H1 (cell line): ENCODE measurements around the gene CENPC. TPM values are rescaled to one million over a fixed set of nuclear protein-coding genes. Genes with fewer than 3 reads are reported as not detected.

Experiments
- CTCF ChIA-PET: fragments of 300-600 bp; sonication (Branson Sonifier 250); formaldehyde crosslinking; loops from one replicate; lab custom pipeline; 2021; ENCODE audit not compliant: partially characterized antibody; lab: Charles Lee
- POLR2A ChIA-PET: fragments of 300-600 bp; sonication (Branson Sonifier 250); formaldehyde crosslinking; loops from one replicate; lab custom pipeline; 2021; ENCODE audit warnings: inconsistent platforms; ENCODE audit not compliant: partially characterized antibody; lab: Charles Lee
- DNase-seq, 2 experiments: peaks; one replicate each; pipeline versions ENCODE4 v3.0.0 to v3.0.0-alpha.2; 2010 to 2022; ENCODE audit warnings: low spot score in 2 of 2, low read depth in 1 of 2, mixed read lengths in 1 of 2
- FAIRE-seq: peaks from 2 replicates; lab custom pipeline; 2011; peaks lifted over from hg19 to GRCh38; lab: Jason Lieb, UNC
- H2AFZ ChIP-seq: 2 replicates; pipeline ENCODE4 v1.8.1; 2012; ENCODE audit warnings: low read length, inconsistent platforms
- H2AK5ac ChIP-seq: 2 replicates; pipeline ENCODE4 v1.6.1; 2013; ENCODE audit warnings: low read depth, low read length
- H2BK120ac ChIP-seq: replicated peaks from 2 replicates; pipeline ENCODE3; 2013; ENCODE audit warnings: low read depth, low read length, inconsistent platforms
- H2BK12ac ChIP-seq: 2 replicates; pipeline ENCODE4 v1.6.1; 2013; ENCODE audit warnings: low read depth, low read length
- H2BK15ac ChIP-seq: 2 replicates; pipeline ENCODE4 v1.6.1; 2013; ENCODE audit warnings: low read length
- H2BK20ac ChIP-seq: 2 replicates; pipeline ENCODE4 v1.6.1; 2013; ENCODE audit warnings: low read length
- H2BK5ac ChIP-seq: 2 replicates; pipeline ENCODE4 v1.6.1; 2013; ENCODE audit warnings: low read depth, low read length
- H3K14ac ChIP-seq: 2 replicates; pipeline ENCODE4 v1.6.1; 2013; ENCODE audit warnings: inconsistent platforms; ENCODE audit not compliant: insufficient read length
- H3K18ac ChIP-seq: 2 replicates; pipeline ENCODE4 v1.6.1; 2013; ENCODE audit warnings: low read length; ENCODE audit errors: extremely low read depth
- H3K23ac ChIP-seq: 2 replicates; pipeline ENCODE4 v1.6.1; 2013; ENCODE audit warnings: inconsistent platforms; ENCODE audit not compliant: insufficient read length
- H3K23me2 ChIP-seq: 2 replicates; pipeline ENCODE4 v1.6.1; 2013; ENCODE audit warnings: low read depth, low read length
- H3K27ac ChIP-seq: 2 replicates; pipeline ENCODE4 v1.6.1; 2011; ENCODE audit warnings: low read depth, low read length, inconsistent platforms
- H3K27me3 ChIP-seq, 4 experiments: replicated peaks in 1 of 4; 1 replicate in 1 of 4; 2 replicates in 3 of 4; pipeline versions ENCODE4 v1.6.1 to v1.8.1; 2011 to 2013; ENCODE audit warnings: low read length in 3 of 4, mild to moderate bottlenecking in 3 of 4, inconsistent platforms in 2 of 4, mixed read lengths in 2 of 4, moderate library complexity in 1 of 4; ENCODE audit not compliant: control insufficient read depth in 3 of 4, insufficient read depth in 3 of 4; ENCODE audit errors: extremely low read depth in 1 of 4
- H3K36me3 ChIP-seq, 4 experiments: 2 replicates each; pipeline versions ENCODE4 v1.6.1 to v1.8.1; 2011 to 2013; ENCODE audit warnings: mild to moderate bottlenecking in 4 of 4, low read length in 3 of 4, moderate library complexity in 2 of 4, control low read depth in 1 of 4, inconsistent platforms in 1 of 4; ENCODE audit not compliant: insufficient read depth in 4 of 4, control insufficient read depth in 2 of 4
- H3K4ac ChIP-seq: replicated peaks from 2 replicates; pipeline ENCODE3; 2013; ENCODE audit warnings: low read length, low read depth, mixed read lengths, inconsistent platforms; ENCODE audit not compliant: insufficient read length
- H3K4me1 ChIP-seq, 4 experiments: replicated peaks in 1 of 4; 1 replicate in 1 of 4; 2 replicates in 3 of 4; pipeline versions ENCODE4 v1.6.1 to v1.8.1; 2011 to 2013; ENCODE audit warnings: low read length in 3 of 4, inconsistent platforms in 2 of 4, mixed read lengths in 1 of 4; ENCODE audit not compliant: insufficient read depth in 4 of 4, control insufficient read depth in 3 of 4
- H3K4me2 ChIP-seq, 2 experiments: 2 replicates each; pipeline versions ENCODE4 v1.6.1 to v1.8.1; 2011 to 2013; ENCODE audit warnings: low read depth in 2 of 2, low read length in 2 of 2, control low read depth in 1 of 2, inconsistent platforms in 1 of 2, mild to moderate bottlenecking in 1 of 2; ENCODE audit not compliant: insufficient read depth in 1 of 2
- H3K4me3 ChIP-seq, 4 experiments: fragments of 200-600, 300-600 bp in 1 of 4; sonication (generic), shearing (Covaris generic), sonication (Bioruptor Twin) in 1 of 4; 2 replicates each; pipeline versions ENCODE4 v1.5.1 to v1.8.1; 2011 to 2016; ENCODE audit warnings: low read length in 4 of 4, low read depth in 3 of 4, control low read depth in 2 of 4, inconsistent platforms in 2 of 4, mild to moderate bottlenecking in 2 of 4, mixed read lengths in 1 of 4, moderate library complexity in 1 of 4; ENCODE audit not compliant: insufficient read depth in 2 of 4; ENCODE audit errors: extremely low read depth in 1 of 4
- H3K56ac ChIP-seq: replicated peaks from 2 replicates; pipeline ENCODE3; 2013; ENCODE audit warnings: low read depth, mild to moderate bottlenecking, mixed read lengths, low read length, inconsistent platforms; ENCODE audit not compliant: insufficient read length
- H3K79me1 ChIP-seq: 2 replicates; pipeline ENCODE4 v1.6.1; 2013; ENCODE audit warnings: low read depth, low read length, control low read depth
- H3K79me2 ChIP-seq, 2 experiments: 2 replicates each; pipeline versions ENCODE4 v1.6.1 to v1.8.1; 2012 to 2013; ENCODE audit warnings: low read length in 2 of 2, mild to moderate bottlenecking in 2 of 2, inconsistent platforms in 1 of 2; ENCODE audit not compliant: insufficient read depth in 2 of 2, control insufficient read depth in 1 of 2
- H3K9ac ChIP-seq, 4 experiments: replicated peaks in 1 of 4; 1 replicate in 1 of 4; 2 replicates in 3 of 4; pipeline versions ENCODE4 v1.6.1 to v1.8.1; 2011 to 2013; ENCODE audit warnings: low read depth in 3 of 4, low read length in 3 of 4, control low read depth in 2 of 4, mild to moderate bottlenecking in 2 of 4, moderate library complexity in 2 of 4, inconsistent platforms in 1 of 4; ENCODE audit errors: extremely low read depth in 1 of 4
- H3K9me3 ChIP-seq, 2 experiments: 2 replicates each; pipeline versions ENCODE4 v1.6.1 to v1.8.1; 2012 to 2013; ENCODE audit warnings: mild to moderate bottlenecking in 2 of 2, moderate library complexity in 2 of 2, control low read depth in 1 of 2, inconsistent platforms in 1 of 2, low read depth in 1 of 2, low read length in 1 of 2, mixed read lengths in 1 of 2; ENCODE audit not compliant: insufficient read depth in 2 of 2
- H4K20me1 ChIP-seq, 2 experiments: replicated peaks in 1 of 2; 2 replicates each; pipeline versions ENCODE3 to v1.8.1; 2011 to 2013; ENCODE audit warnings: inconsistent platforms in 2 of 2, low read length in 2 of 2, mild to moderate bottlenecking in 1 of 2; ENCODE audit not compliant: insufficient read depth in 2 of 2, control insufficient read depth in 1 of 2
- H4K5ac ChIP-seq: 2 replicates; pipeline ENCODE4 v1.6.1; 2013; ENCODE audit warnings: low read length, low read depth, mixed read lengths, inconsistent platforms; ENCODE audit not compliant: insufficient read length
- H4K8ac ChIP-seq: 2 replicates; pipeline ENCODE4 v1.8.0; 2013; ENCODE audit warnings: mild to moderate bottlenecking, moderate library complexity, low read length, inconsistent platforms; ENCODE audit not compliant: insufficient read depth; ENCODE audit errors: extremely low read depth
- H4K91ac ChIP-seq: replicated peaks from 2 replicates; pipeline ENCODE3; 2013; ENCODE audit warnings: low read length, mixed read lengths, inconsistent platforms; ENCODE audit not compliant: insufficient read length
- POLR2A ChIP-seq, 2 experiments: IDR thresholded peaks; 1 replicate in 1 of 2; 2 replicates in 1 of 2; pipeline ENCODE4 v1.6.1; 2011; ENCODE audit warnings: low read depth in 2 of 2, low read length in 2 of 2, mild to moderate bottlenecking in 2 of 2; ENCODE audit errors: control extremely low read depth in 1 of 2
- SUZ12 ChIP-seq: fragments of 200-600 bp; sonication (generic); IDR thresholded peaks from 2 replicates; pipeline ENCODE4 v1.6.1; 2012; ENCODE audit warnings: mild to moderate bottlenecking, inconsistent platforms, low read length, moderate library complexity, mixed read lengths
- WGBS, 2 experiments: shearing (Covaris generic) in 1 of 2; methylation state at CpG; one replicate each; pipeline versions ENCODE4 v1.1.6 to v1.1.7; 2013 to 2015; ENCODE audit warnings: low lambda C conversion rate in 2 of 2, mixed read lengths in 2 of 2, inconsistent platforms in 1 of 2, low coverage in 1 of 2, missing lambda C conversion rate in 1 of 2; ENCODE audit not compliant: insufficient replicate concordance in 2 of 2, insufficient coverage in 1 of 2, insufficient read length in 1 of 2; ENCODE audit errors: extremely low coverage in 1 of 2, missing lambda C conversion rate in 1 of 2; 5-methylcytosine and 5-hydroxymethylcytosine counted together
- polyA plus RNA-seq, 7 experiments: library from polyadenylated mRNA; depleted of rRNA in 3 of 7; stranded (reverse) in 5 of 7; unstranded in 2 of 7; fragments of >200 nt in 5 of 7; fragments of 200-250 nt in 2 of 7; gene quantifications; 1 replicate in 5 of 7; 2 replicates in 1 of 7; 4 replicates in 1 of 7; pipeline versions ENCODE4 v1.2.1 to v1.2.3, GENCODE V29; 2011 to 2013; ENCODE audit warnings: missing spikeins in 2 of 7, mixed read lengths in 2 of 7
- total RNA-seq: library from RNA; stranded (reverse); fragmentation: NEBNext Ultra II Directional; extraction: Animal tissue kit (Norgen Biotek cat#: 25700); gene quantifications from 2 replicates; pipeline ENCODE4 v1.2.1, GENCODE V29; 2021

Gene CENPC
- total and polyA plus RNA-seq, 2 of the 8 experiments (the other 6 are each of a cell fraction or from before 2014, with no cell fraction given): 2.8 to 15.7 TPM

DNA sequence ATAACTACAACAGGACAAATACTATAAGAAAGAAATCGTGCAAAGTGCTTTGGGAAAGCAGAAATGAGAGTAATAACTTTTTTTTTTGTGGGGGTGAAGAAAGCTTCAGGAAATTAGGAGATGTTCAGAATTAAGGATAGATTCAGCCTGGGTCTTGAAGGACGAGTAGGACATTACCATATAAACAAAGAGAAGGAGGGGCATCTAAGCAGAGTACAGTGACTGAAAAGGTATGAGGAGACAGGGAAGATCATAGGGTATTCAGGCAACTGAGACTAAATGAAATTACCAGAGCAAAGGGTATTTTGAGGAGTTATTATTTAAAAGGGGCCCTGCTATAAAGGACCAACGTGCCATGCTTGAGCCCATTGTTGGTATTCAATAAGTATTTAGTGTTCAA is 10.1 kb upstream of the CENPC start:
- Histone ChIP-seq H3K14ac (no peak overlapping the region), H3K23me2 (no peaks in the 10 kb centered on the region), H2BK20ac (no peak overlapping the region), H3K79me1 (no peaks in the 10 kb centered on the region), H4K8ac (no peak overlapping the region), H3K4ac (no peak overlapping the region), H3K9ac (no peak overlapping the region), H3K4me2 (no peak overlapping the region), H4K20me1 (no peaks in the 10 kb centered on the region), H3K4me1 (no peaks in the 10 kb centered on the region), H3K36me3 (no peaks in the 10 kb centered on the region), H3K27me3 (no peaks in the 10 kb centered on the region), H2AFZ (no peak overlapping the region), H2BK5ac (no peak overlapping the region), H3K79me2 (no peaks in the 10 kb centered on the region), H4K5ac (no peak overlapping the region), H3K27ac (no peak overlapping the region), H3K4me3 (no peak overlapping the region), H3K18ac (no peak overlapping the region), H3K56ac (no peak overlapping the region), H2BK120ac (no peak overlapping the region), H2BK12ac (no peak overlapping the region), H3K23ac (no peak overlapping the region), H2AK5ac (no peak overlapping the region), H3K9me3 (no peaks in the 10 kb centered on the region), H4K91ac (no peak overlapping the region), H2BK15ac (no peak overlapping the region)
- POLR2A ChIA-PET: no interaction called here
- CTCF ChIA-PET: no interaction called here
- TF ChIP-seq SUZ12: no peak
- TF ChIP-seq POLR2A (IDR thresholded peaks at IDR 0.05; ENCODE audit: control extremely low read depth in 1 of 2, low read depth in 2 of 2, low read length in 2 of 2): no peak
- DNase-seq: no peak
- WGBS, 2 experiments: 76% methylated on average over 3 of the region's 3 CpGs; no CpG with 5 or more reads in 1 of the 2 experiments
- no peak for FAIRE-seq
